NCI-H2196 (cell line): Measurements from ENCODE around the gene SLC12A3.

Experiments
- DNase-seq: peaks from one replicate; lab custom pipeline; 2025; ENCODE audit not compliant: unreplicated experiment; lab: John Stamatoyannopoulos, UW

The SLC12A3 gene

GRCh38 chr16:56847173-56847910, 17.7 kb upstream of the SLC12A3 start:
- DNase-seq, result no peak

- no peak for DNase-seq
Measured at GRCh38 chr16:56848029-56848936, 16.7 kb upstream of the SLC12A3 start.

- DNase-seq, result no peak
Measured at GRCh38 chr16:56848955-56849689, 15.9 kb upstream of the SLC12A3 start.

- no peak for DNase-seq
Measured at GRCh38 chr16:56849690-56850680, 15.0 kb upstream of the SLC12A3 start.

GRCh38 chr16:56851671-56852400, 13.2 kb upstream of the SLC12A3 start:
- no peak for DNase-seq

GRCh38 chr16:56852401-56852730, 12.6 kb upstream of the SLC12A3 start:
- DNase-seq, result no peak

GRCh38 chr16:56852968-56853367, 12.0 kb upstream of the SLC12A3 start:
- no peak for DNase-seq

- DNase-seq, result no peak
Measured at GRCh38 chr16:56855201-56855600, 9.8 kb upstream of the SLC12A3 start.

- DNase-seq, result no peak
Measured at GRCh38 chr16:56855946-56856345, 9.1 kb upstream of the SLC12A3 start.

GRCh38 chr16:56856876-56857447, 8.0 kb upstream of the SLC12A3 start:
- no peak for DNase-seq

- no peak for DNase-seq
Measured at GRCh38 chr16:56858374-56858773, 6.6 kb upstream of the SLC12A3 start.

GRCh38 chr16:56859636-56860035, 5.4 kb upstream of the SLC12A3 start:
- no peak for DNase-seq

- no peak for DNase-seq
Measured at GRCh38 chr16:56860226-56861020, 4.6 kb upstream of the SLC12A3 start.

- DNase-seq, result no peak
Measured at GRCh38 chr16:56861092-56861610, 3.9 kb upstream of the SLC12A3 start.

- no peak for DNase-seq
Measured at GRCh38 chr16:56861756-56862155, 3.3 kb upstream of the SLC12A3 start.

GRCh38 chr16:56862776-56863175, 2.2 kb upstream of the SLC12A3 start:
- no peak for DNase-seq

GRCh38 chr16:56865394-56866062, 521 bp downstream of the SLC12A3 start:
- no peak for DNase-seq
